ENCODE results near the gene WWOX. TPM values are rescaled to one million over a fixed set of nuclear protein-coding genes. Genes with fewer than 3 reads are reported as not detected.

Gene WWOX
- total RNA-seq, 2 experiments from 2014 or later, result 19.1 to 23.7 TPM

DNA sequence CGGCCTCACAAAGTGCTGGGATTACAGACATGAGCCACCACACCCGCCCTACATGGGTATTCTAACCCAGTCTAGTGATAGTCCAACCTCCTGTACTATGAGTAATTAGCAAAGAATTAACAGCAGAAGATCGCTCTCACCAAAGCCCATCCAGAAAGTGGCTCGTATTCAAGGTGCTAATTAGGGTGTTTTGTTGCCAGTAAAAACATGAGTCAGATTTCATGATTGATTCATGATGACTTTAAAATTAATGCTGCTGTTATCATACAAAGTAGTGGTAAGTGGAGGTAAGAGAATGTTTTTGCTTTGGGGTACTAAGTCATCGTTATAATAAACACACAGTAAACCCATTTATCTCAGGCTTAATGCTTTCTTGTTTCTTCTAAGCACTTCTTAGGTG, 428.8 kb downstream of the WWOX start:
- Mint-ChIP-seq H3K4me1 (ENCODE audit: low read depth) (no peaks in the 10 kb centered on the region), H3K27me3 (no peaks in the 10 kb centered on the region), H3K36me3 (ENCODE audit: low read depth) (no peaks in the 10 kb centered on the region), H3K4me3 (no peak overlapping the region), H3K9me3 (no peaks in the 10 kb centered on the region), H3K27ac (no peak overlapping the region)
- no peak for DNase-seq
- TF ChIP-seq, protein P1, sequence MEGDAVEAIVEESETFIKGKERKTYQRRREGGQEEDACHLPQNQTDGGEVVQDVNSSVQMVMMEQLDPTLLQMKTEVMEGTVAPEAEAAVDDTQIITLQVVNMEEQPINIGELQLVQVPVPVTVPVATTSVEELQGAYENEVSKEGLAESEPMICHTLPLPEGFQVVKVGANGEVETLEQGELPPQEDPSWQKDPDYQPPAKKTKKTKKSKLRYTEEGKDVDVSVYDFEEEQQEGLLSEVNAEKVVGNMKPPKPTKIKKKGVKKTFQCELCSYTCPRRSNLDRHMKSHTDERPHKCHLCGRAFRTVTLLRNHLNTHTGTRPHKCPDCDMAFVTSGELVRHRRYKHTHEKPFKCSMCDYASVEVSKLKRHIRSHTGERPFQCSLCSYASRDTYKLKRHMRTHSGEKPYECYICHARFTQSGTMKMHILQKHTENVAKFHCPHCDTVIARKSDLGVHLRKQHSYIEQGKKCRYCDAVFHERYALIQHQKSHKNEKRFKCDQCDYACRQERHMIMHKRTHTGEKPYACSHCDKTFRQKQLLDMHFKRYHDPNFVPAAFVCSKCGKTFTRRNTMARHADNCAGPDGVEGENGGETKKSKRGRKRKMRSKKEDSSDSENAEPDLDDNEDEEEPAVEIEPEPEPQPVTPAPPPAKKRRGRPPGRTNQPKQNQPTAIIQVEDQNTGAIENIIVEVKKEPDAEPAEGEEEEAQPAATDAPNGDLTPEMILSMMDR (IDR thresholded peaks at IDR 0.05), result no peak
- POLR2A ChIA-PET, result no interaction called here
- ATAC-seq, result no peak
- intact Hi-C loops (cut with micrococcal nuclease), result no loop called here
- CTCF ChIA-PET, result no interaction called here

DNA sequence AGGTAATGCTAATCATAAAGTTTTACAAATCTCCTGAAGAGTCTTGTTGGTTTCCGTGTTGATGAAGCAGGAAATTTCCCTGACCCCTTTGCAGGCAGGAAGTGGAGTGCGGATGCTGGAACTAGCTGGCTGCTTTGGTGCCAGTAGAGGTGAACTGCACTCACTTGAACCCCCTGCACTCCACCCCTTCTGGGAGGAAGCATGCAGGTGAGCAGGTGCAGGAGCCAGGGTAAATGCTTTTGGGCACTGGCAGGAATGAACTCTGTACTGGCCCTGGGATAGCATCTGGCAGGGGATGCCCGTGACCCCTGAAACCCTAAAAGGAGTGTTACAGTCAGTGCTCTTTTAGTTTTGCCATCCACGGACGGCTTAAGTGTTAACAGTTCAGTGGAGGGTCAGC, 430.4 kb downstream of the WWOX start:
- TF ChIP-seq, protein P1 (IDR thresholded peaks at IDR 0.05), result no peak
- H3K4me3 Mint-ChIP-seq, result no peak overlapping the region
- ChIA-PET CTCF (no interaction called here), POLR2A (no interaction called here)
- H3K27ac Mint-ChIP-seq, result no peak overlapping the region
- intact Hi-C loops (cut with micrococcal nuclease), result no loop called here
- H3K4me1 Mint-ChIP-seq (ENCODE audit: low read depth), result no peaks in the 10 kb centered on the region
- no peaks in the 10 kb centered on the region for H3K36me3 Mint-ChIP-seq (ENCODE audit: low read depth)
- DNase-seq, result no peak
- no peak for ATAC-seq
- H3K27me3 Mint-ChIP-seq, result no peaks in the 10 kb centered on the region
- H3K9me3 Mint-ChIP-seq, result no peaks in the 10 kb centered on the region

DNA sequence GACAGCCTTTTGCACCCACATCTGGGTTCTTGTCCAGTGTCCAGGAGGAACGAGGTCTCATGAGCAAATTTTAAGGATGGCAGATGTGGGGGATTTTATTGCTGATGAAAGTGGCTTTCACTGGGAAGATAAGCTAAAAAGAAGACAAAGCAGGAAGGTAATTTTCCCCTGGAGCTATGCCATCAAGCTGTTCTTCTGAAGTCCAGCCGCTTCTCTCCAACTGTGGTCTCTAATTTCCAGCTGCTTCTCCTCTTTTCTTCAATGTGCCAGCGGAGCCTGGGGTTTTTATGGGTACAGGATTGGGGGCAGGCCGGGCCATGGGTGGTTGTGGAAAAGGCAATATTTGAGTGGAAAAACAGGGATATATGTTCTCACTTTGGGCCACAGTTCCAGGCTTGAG, 430.8 kb downstream of the WWOX start:
- TF ChIP-seq, protein P1 (IDR thresholded peaks at IDR 0.05), result no peak
- no peak overlapping the region for H3K4me3 Mint-ChIP-seq
- CTCF ChIA-PET, result no interaction called here
- H3K36me3 Mint-ChIP-seq (ENCODE audit: low read depth), result no peaks in the 10 kb centered on the region
- no peaks in the 10 kb centered on the region for H3K27me3 Mint-ChIP-seq
- ATAC-seq (no peak), DNase-seq (no peak)
- intact Hi-C loops (cut with micrococcal nuclease), result no loop called here
- no peaks in the 10 kb centered on the region for H3K4me1 Mint-ChIP-seq (ENCODE audit: low read depth)
- no peaks in the 10 kb centered on the region for H3K9me3 Mint-ChIP-seq
- no peak overlapping the region for H3K27ac Mint-ChIP-seq
- POLR2A ChIA-PET, result no interaction called here

DNA sequence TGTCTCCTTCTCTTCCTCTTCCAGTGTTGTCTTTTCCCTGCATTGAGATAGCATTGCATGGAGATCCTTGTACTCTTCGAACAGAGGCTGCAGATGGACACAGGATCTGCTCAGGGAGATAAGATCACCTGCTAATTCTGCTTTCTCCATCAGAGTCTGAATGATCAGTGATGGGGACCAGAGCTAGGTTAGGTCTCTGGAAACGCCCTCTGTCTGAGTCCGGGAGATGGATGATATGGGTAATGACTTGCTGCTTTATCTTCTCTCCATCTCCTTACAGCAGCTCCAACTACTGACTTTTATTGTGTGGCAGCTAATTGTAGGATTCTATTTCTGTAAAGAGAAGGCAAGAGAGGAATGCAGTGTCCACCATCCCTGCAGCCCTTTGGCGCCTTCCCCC, 435.6 kb downstream of the WWOX start:
- Mint-ChIP-seq H3K36me3 (ENCODE audit: low read depth) (no peaks in the 10 kb centered on the region), H3K27me3 (no peaks in the 10 kb centered on the region), H3K27ac (no peak overlapping the region), H3K4me3 (no peak overlapping the region), H3K9me3 (no peaks in the 10 kb centered on the region), H3K4me1 (ENCODE audit: low read depth) (no peaks in the 10 kb centered on the region)
- POLR2A ChIA-PET, result no interaction called here
- CTCF ChIA-PET, result no interaction called here
- intact Hi-C loops (cut with micrococcal nuclease), result no loop called here
- TF ChIP-seq, protein P1 (IDR thresholded peaks at IDR 0.05), result no peak
- DNase-seq (no peak), ATAC-seq (no peak)

DNA sequence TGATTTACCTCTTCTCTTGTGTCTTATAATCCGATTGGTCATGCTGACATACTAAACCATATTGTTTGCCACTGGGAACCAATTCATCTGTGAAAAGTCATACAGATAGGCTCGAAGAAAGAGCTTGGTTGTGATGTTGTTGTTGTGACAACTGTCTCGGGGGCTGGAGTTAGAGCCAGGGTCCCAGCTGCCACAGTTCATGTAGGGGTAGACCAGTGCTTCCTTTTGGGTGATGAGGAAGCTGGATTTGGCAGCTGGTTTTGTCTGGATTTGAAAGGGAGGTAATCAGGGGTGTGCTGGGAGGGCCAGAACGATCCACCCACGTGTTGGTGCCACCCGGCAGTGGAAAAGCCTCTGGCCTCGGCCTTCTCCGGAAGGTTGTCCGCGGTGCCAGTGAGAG, 438.1 kb downstream of the WWOX start:
- no peaks in the 10 kb centered on the region for H3K9me3 Mint-ChIP-seq
- TF ChIP-seq, protein P1 (IDR thresholded peaks at IDR 0.05), result no peak
- no peaks in the 10 kb centered on the region for H3K4me1 Mint-ChIP-seq (ENCODE audit: low read depth)
- DNase-seq (no peak), ATAC-seq (no peak)
- no peaks in the 10 kb centered on the region for H3K36me3 Mint-ChIP-seq (ENCODE audit: low read depth)
- no peaks in the 10 kb centered on the region for H3K27me3 Mint-ChIP-seq
- H3K4me3 Mint-ChIP-seq, result no peak overlapping the region
- intact Hi-C loops (cut with micrococcal nuclease), result no loop called here
- CTCF ChIA-PET, result no interaction called here
- no peak overlapping the region for H3K27ac Mint-ChIP-seq
- POLR2A ChIA-PET, result no interaction called here

Data from activated CD8-positive, alpha-beta T cell treated with anti-CD3 and anti-CD28 coated beads for 36 hours (primary cell).